ENCODE measurements around the gene BCKDHA. TPM values are rescaled to one million over a fixed set of nuclear protein-coding genes. Genes with fewer than 3 reads are reported as not detected.
"Not testable (repeated sequence)": the region's sequence is repeated elsewhere in the genome, so short reads cannot be mapped to it uniquely, and the experiment has no call there.

Gene BCKDHA
- total and polyA plus RNA-seq, 8 donors: 9.3 to 34.2 (median 22.1) TPM

- DNase-seq (no peak), ATAC-seq (peak in 2 of 4 donors; percentile 37 to 50), FAIRE-seq (no peak)
- peaks cover 0 to 9% (median 0%) of the 10 kb centered on the region in 4 donors for H3K27me3 ChIP-seq
- 2 to 7% methylated on average over 2 of the region's 2 CpGs for WGBS, 2 donors
- intact Hi-C loops (cut with DNase I): loop anchor here in 1 of 3 donors (10.0 kb wide), 1 partner anchor 69 kb away; no protein-coding TSS in a partner anchor
- no peaks in the 10 kb centered on the region for H3K36me3 ChIP-seq
- H3K27ac ChIP-seq: peak overlapping the region in 2 of 4 donors; percentile 10 to 41
- no peak overlapping the region for H3K4me3 ChIP-seq
- no peaks in the 10 kb centered on the region for H3K9me3 ChIP-seq
- TF ChIP-seq, protein P1, sequence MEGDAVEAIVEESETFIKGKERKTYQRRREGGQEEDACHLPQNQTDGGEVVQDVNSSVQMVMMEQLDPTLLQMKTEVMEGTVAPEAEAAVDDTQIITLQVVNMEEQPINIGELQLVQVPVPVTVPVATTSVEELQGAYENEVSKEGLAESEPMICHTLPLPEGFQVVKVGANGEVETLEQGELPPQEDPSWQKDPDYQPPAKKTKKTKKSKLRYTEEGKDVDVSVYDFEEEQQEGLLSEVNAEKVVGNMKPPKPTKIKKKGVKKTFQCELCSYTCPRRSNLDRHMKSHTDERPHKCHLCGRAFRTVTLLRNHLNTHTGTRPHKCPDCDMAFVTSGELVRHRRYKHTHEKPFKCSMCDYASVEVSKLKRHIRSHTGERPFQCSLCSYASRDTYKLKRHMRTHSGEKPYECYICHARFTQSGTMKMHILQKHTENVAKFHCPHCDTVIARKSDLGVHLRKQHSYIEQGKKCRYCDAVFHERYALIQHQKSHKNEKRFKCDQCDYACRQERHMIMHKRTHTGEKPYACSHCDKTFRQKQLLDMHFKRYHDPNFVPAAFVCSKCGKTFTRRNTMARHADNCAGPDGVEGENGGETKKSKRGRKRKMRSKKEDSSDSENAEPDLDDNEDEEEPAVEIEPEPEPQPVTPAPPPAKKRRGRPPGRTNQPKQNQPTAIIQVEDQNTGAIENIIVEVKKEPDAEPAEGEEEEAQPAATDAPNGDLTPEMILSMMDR (IDR thresholded peaks at IDR 0.05): no peak
- H3K4me1 ChIP-seq: peaks cover 0 to 3% (median 0%) of the 10 kb centered on the region in 3 donors
These were observed 58.3 kb downstream of the BCKDHA start for GRCh38 chr19:41455936-41456335.

DNA sequence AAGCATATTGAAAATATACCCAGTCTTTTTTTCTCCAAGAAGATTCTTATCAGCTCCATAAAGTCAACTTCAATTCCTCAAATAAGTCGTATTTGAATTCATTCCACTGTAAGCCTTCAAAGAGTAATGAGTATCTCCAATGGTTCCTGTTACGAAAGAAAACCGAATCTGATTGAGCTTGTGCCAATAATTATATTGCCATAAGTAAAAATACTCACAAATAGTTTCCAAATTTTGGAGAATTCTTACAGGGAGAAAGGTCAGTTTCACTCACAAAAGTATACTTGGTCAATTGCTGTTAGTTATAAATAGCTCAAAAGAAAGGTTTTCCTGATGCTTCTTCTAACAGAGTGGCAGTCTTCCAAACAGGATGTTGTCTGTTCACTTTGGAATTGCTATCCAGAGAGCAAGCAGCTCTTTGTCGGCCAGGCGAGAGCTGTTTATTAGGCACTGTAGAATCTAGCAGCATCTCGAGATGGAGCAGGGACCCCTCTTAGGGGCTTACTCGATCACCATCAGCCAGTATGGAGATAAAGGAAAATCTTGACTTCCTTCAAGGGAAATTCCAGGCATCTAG, 58.8 kb downstream of the BCKDHA start:
- no peak overlapping the region for H3K4me3 ChIP-seq
- 18 to 31% methylated on average over 7 of the region's 7 CpGs for WGBS, 2 donors
- intact Hi-C loops (cut with DNase I): loop anchor here in 1 of 3 donors (10.0 kb wide), 1 partner anchor 68 kb away; no protein-coding TSS in a partner anchor
- H3K27ac ChIP-seq: peak overlapping the region in 2 of 4 donors; percentile 10 to 41
- TF ChIP-seq, protein P1 (IDR thresholded peaks at IDR 0.05): no peak
- H3K36me3 ChIP-seq: no peaks in the 10 kb centered on the region
- no peak for DNase-seq
- peaks cover 0 to 3% (median 0%) of the 10 kb centered on the region in 3 donors for H3K4me1 ChIP-seq
- ATAC-seq: peak in 1 of 4 donors; percentile 61
- peaks cover 0 to 9% (median 0%) of the 10 kb centered on the region in 4 donors for H3K27me3 ChIP-seq
- FAIRE-seq: no peak
- no peaks in the 10 kb centered on the region for H3K9me3 ChIP-seq

DNA sequence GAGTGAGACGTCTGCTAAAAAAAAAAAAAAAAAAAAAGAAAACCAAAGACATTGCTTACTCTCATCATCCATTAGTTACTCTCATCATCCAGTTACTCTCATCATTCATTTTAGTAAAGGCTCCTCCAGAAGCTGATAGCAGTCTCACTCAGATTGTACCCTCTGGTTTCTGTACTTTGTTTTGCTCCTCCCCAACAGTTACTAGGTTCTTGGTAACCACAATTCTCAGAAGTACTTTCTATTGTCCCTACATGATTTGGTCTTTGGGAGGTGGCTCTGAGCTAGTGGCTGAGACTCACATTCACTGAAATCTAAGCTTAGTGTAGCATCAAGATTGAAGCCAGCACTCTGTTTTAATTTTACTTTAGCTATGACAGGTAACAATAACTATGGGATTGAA, 59.6 kb downstream of the BCKDHA start:
- TF ChIP-seq, protein P1 (IDR thresholded peaks at IDR 0.05): no peak
- no peaks in the 10 kb centered on the region for H3K9me3 ChIP-seq
- no peak for DNase-seq
- H3K4me1 ChIP-seq: peaks cover 0 to 3% (median 0%) of the 10 kb centered on the region in 3 donors
- H3K4me3 ChIP-seq: no peak overlapping the region
- intact Hi-C loops (cut with DNase I): loop anchor here in 1 of 3 donors (10.0 kb wide), 1 partner anchor 68 kb away; no protein-coding TSS in a partner anchor
- 50% methylated on average over 1 of the region's 1 CpG for WGBS, 2 donors
- no peak for ATAC-seq
- peaks cover 0 to 9% (median 0%) of the 10 kb centered on the region in 4 donors for H3K27me3 ChIP-seq
- H3K27ac ChIP-seq: no peak overlapping the region
- no peaks in the 10 kb centered on the region for H3K36me3 ChIP-seq
- no peak for FAIRE-seq

DNA sequence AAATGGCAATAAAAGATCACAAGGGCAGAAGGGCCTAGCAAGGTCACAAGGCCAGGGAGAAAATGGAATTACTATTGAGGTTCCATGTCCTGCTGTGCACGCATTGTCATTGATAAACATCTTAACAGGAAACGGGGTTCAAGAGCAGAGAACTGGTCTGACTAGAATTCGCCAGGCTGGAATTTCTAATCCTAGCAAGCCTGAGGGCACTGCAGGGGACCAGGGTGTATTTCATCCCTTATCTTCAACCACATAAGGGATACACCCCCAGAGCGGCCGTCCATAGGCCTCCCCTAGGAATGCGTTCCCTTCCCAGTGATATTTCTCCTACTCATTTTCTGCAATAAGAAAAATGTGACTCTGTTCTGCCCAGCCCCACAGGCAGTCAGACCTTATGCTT, 64.9 kb downstream of the BCKDHA start:
- TF ChIP-seq, protein P1 (IDR thresholded peaks at IDR 0.05): no peak
- H3K4me1 ChIP-seq: no peaks in the 10 kb centered on the region
- no peaks in the 10 kb centered on the region for H3K36me3 ChIP-seq
- ATAC-seq (no peak), DNase-seq (no peak), FAIRE-seq (no peak)
- H3K9me3 ChIP-seq: no peaks in the 10 kb centered on the region
- peaks cover 0 to 14% (median 0%) of the 10 kb centered on the region in 4 donors for H3K27me3 ChIP-seq
- no peak overlapping the region for H3K27ac ChIP-seq
- 54 to 55% methylated on average over 6 of the region's 6 CpGs for WGBS, 2 donors
- intact Hi-C loops (cut with DNase I): no loop called here
- H3K4me3 ChIP-seq: no peak overlapping the region

DNA sequence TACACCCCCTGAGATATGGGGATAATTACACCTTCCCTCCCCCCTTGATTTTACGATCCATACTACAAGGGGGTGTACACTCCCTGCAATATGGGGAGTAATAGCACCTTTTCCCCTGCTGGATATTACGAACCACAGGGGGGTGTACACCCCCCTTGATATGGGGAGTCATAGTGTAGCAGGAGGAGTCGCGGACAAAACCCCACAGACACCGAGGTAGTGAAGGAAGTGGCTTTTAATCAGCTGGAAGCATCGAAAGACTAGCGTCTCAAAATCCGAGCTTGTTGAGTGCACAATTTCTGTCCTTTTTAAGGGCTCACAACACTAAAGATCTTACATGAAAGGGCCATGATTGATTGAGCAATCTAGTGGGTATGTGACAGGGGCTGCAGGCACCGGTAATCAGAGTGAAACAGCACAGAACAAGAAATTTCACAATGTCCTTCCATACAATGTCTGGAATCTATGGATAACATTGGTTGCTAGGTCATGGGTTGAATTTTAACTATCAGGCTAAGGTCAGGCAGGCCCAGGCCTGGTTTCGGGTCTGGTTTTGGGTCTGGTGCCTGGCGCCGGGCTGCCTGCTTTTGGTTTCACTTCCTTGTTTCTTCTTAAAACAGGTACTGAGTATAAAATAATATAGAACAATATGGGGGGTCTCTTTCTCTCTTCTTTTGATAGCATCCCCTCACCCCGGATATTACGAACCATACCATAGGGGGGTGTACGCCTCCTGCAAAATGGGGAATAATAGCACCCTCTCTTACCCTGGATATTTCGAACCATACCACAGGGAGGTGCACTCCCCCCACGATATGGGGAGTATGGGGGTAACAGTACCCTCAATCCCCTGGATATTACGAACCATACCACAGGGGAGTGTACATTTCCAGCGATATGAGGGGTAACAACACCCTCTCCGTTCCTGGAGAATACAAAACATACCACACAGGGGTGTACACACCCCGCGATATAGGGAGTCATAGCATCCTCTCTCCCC, 65.9 kb downstream of the BCKDHA start:
- DNase-seq; H3K4me3 ChIP-seq; H3K4me1 ChIP-seq; intact Hi-C loops (cut with DNase I); H3K36me3 ChIP-seq; H3K9me3 ChIP-seq; ATAC-seq; FAIRE-seq: not testable (repeated sequence)
- 59 to 71% methylated on average over 22 of the region's 22 CpGs for WGBS, 2 donors
- H3K27me3 ChIP-seq: peaks cover 0 to 14% (median 0%) of the 10 kb centered on the region in 4 donors
- H3K27ac ChIP-seq: peak overlapping the region in 1 of 4 donors; percentile 15
